IMR-90 (cell line): ENCODE measurements around the gene TECTA. TPM values are rescaled to one million over a fixed set of nuclear protein-coding genes. Genes with fewer than 3 reads are reported as not detected.

Source experiments
- ATAC-seq: fragments of 200-7000 bp; cut with Tn5 transposase; 2 replicates; pipeline ENCODE4 v1.9.1; 2020; ENCODE audit warnings: low read depth, mild to moderate bottlenecking, moderate library complexity
- BruUV-seq: library from RNA; stranded (reverse); fragments of 400-500 nt; replicated peaks from 2 replicates; lab custom pipeline; 2021; lab: Mats Ljungman, UMichigan
- CTCF ChIA-PET: fragments of 300-600 bp; formaldehyde crosslinking; extraction: SDS; loops from one replicate; lab custom pipeline; 2021; ENCODE audit warnings: antibody characterized with exemption; lab: Yijun Ruan, JAX
- POLR2A ChIA-PET: fragments of 300-600 bp; sonication (Branson Sonifier 250); formaldehyde crosslinking; loops from one replicate; lab custom pipeline; 2022; ENCODE audit warnings: antibody characterized with exemption; ENCODE audit not compliant: unreplicated experiment; lab: Charles Lee
- DNase-seq: peaks from one replicate; pipeline ENCODE4 v3.0.0; 2013
- H2AFZ ChIP-seq: replicated peaks from 2 replicates; pipeline ENCODE3; 2013; ENCODE audit warnings: low read length, mild to moderate bottlenecking; ENCODE audit not compliant: poor library complexity
- H2AK5ac ChIP-seq: 2 replicates; pipeline ENCODE4 v1.6.1; 2013; ENCODE audit warnings: low read depth, low read length, inconsistent platforms
- H2AK9ac ChIP-seq: replicated peaks from 2 replicates; pipeline ENCODE3; 2013; ENCODE audit warnings: mild to moderate bottlenecking, low read depth, low read length, moderate library complexity; ENCODE audit not compliant: poor library complexity
- H2BK120ac ChIP-seq: 2 replicates; pipeline ENCODE4 v1.6.1; 2013; ENCODE audit warnings: low read depth, low read length, inconsistent platforms
- H2BK15ac ChIP-seq: 3 replicates; pipeline ENCODE4 v1.6.1; 2013; ENCODE audit warnings: low read depth, low read length, inconsistent platforms
- H2BK20ac ChIP-seq: 2 replicates; pipeline ENCODE4 v1.6.1; 2013; ENCODE audit warnings: low read depth, mild to moderate bottlenecking, inconsistent platforms, low read length, moderate library complexity
- H2BK5ac ChIP-seq: 2 replicates; pipeline ENCODE4 v1.6.1; 2013; ENCODE audit warnings: mild to moderate bottlenecking, low read depth, low read length, inconsistent platforms; ENCODE audit not compliant: poor library complexity, severe bottlenecking
- H3K14ac ChIP-seq: replicated peaks from 2 replicates; pipeline ENCODE4 v1.6.1; 2013; ENCODE audit warnings: low read depth, low read length, inconsistent platforms
- H3K18ac ChIP-seq: 2 replicates; pipeline ENCODE4 v1.6.1; 2013; ENCODE audit warnings: low read depth, low read length, control low read depth
- H3K23ac ChIP-seq: 2 replicates; pipeline ENCODE4 v1.6.1; 2013; ENCODE audit warnings: low read depth, low read length, inconsistent platforms
- H3K27ac ChIP-seq: 2 replicates; pipeline ENCODE4 v1.5.1; 2013; ENCODE audit warnings: mild to moderate bottlenecking, control low read depth, low read length; ENCODE audit not compliant: insufficient read depth
- H3K27me3 ChIP-seq: 2 replicates; pipeline ENCODE4 v1.6.1; 2013; ENCODE audit warnings: low read length; ENCODE audit not compliant: control insufficient read depth, insufficient read depth
- H3K36me3 ChIP-seq: 2 replicates; pipeline ENCODE4 v1.6.1; 2013; ENCODE audit warnings: low read length, mixed read lengths; ENCODE audit not compliant: control insufficient read depth, insufficient read depth
- H3K4ac ChIP-seq: 2 replicates; pipeline ENCODE4 v1.6.1; 2013; ENCODE audit warnings: low read depth, low read length, inconsistent platforms
- H3K4me1 ChIP-seq: 2 replicates; pipeline ENCODE4 v1.6.1; 2013; ENCODE audit warnings: low read length, mixed read lengths; ENCODE audit not compliant: control insufficient read depth, insufficient read depth
- H3K4me2 ChIP-seq: 2 replicates; pipeline ENCODE4 v1.6.1; 2013; ENCODE audit warnings: low read depth, mild to moderate bottlenecking, control low read depth, low read length, moderate library complexity
- H3K4me3 ChIP-seq: 2 replicates; pipeline ENCODE4 v1.5.1; 2013; ENCODE audit warnings: low read depth, mild to moderate bottlenecking, control low read depth, low read length, moderate library complexity; ENCODE audit not compliant: insufficient read depth
- H3K56ac ChIP-seq: 2 replicates; pipeline ENCODE4 v1.6.1; 2013; ENCODE audit warnings: low read length, inconsistent platforms; ENCODE audit not compliant: insufficient read depth; ENCODE audit errors: extremely low read depth
- H3K79me1 ChIP-seq, 2 experiments: 2 replicates each; pipeline ENCODE4 v1.6.1; 2013; ENCODE audit warnings: low read length in 2 of 2, inconsistent platforms in 1 of 2, low read depth in 1 of 2
- H3K9ac ChIP-seq: 2 replicates; pipeline ENCODE4 v1.6.1; 2013; ENCODE audit warnings: low read depth, low read length, control low read depth
- H3K9me1 ChIP-seq: 2 replicates; pipeline ENCODE4 v1.6.1; 2013; ENCODE audit warnings: low read length, inconsistent platforms; ENCODE audit not compliant: insufficient read depth
- H3K9me3 ChIP-seq: 2 replicates; pipeline ENCODE4 v1.6.1; 2013; ENCODE audit warnings: low read length; ENCODE audit not compliant: control insufficient read depth, insufficient read depth
- H4K20me1 ChIP-seq: 2 replicates; pipeline ENCODE4 v1.6.1; 2013; ENCODE audit warnings: low read length, inconsistent platforms; ENCODE audit not compliant: insufficient read depth
- H4K5ac ChIP-seq: 2 replicates; pipeline ENCODE4 v1.6.1; 2013; ENCODE audit warnings: mild to moderate bottlenecking, low read depth, low read length, control low read depth
- H4K8ac ChIP-seq, 2 experiments: 2 replicates each; pipeline ENCODE4 v1.6.1; 2013; ENCODE audit warnings: low read depth in 2 of 2, low read length in 2 of 2, control low read depth in 1 of 2, inconsistent platforms in 1 of 2
- H4K91ac ChIP-seq: 2 replicates; pipeline ENCODE4 v1.6.1; 2013; ENCODE audit warnings: low read depth, low read length, inconsistent platforms; ENCODE audit not compliant: insufficient read depth
- BHLHE40 ChIP-seq: fragments of 150-350 bp; IDR thresholded peaks from 2 replicates; pipeline ENCODE4 v1.6.1; 2016; ENCODE audit warnings: mild to moderate bottlenecking, low read depth, low read length
- FOS ChIP-seq: fragments of 150-350 bp; IDR thresholded peaks from 2 replicates; pipeline ENCODE4 v1.6.1; 2016; ENCODE audit warnings: low read depth, low read length
- SMC3 ChIP-seq: fragments of 150-350 bp; IDR thresholded peaks from 2 replicates; pipeline ENCODE4 v1.6.1; 2016; ENCODE audit warnings: low read depth, mild to moderate bottlenecking, antibody characterized with exemption, low read length, moderate library complexity
- USF2 ChIP-seq: fragments of 150-350 bp; IDR thresholded peaks from 2 replicates; pipeline ENCODE4 v1.6.1; 2017; ENCODE audit warnings: mild to moderate bottlenecking, antibody characterized with exemption, low read length, low read depth
- WGBS, 2 experiments: methylation state at CpG; one replicate each; pipeline versions ENCODE4 v1.1.5 to v1.1.7; 2013; ENCODE audit warnings: missing lambda C conversion rate in 2 of 2; ENCODE audit not compliant: insufficient read length in 1 of 2; ENCODE audit errors: extremely low coverage in 2 of 2; 5-methylcytosine and 5-hydroxymethylcytosine counted together
- dilution Hi-C: fragments of 300-500 bp; cut with HindIII; formaldehyde crosslinking; loops from one replicate; pipeline ENCODE4 v1.14.3; 2018; ENCODE audit warnings: low sequenced_read_pairs; ENCODE audit not compliant: unreplicated experiment
- in situ Hi-C: fragments of 300-500 bp; cut with MboI; formaldehyde crosslinking; loops from 3 replicates; pipeline ENCODE4 v1.14.3; 2019; ENCODE audit warnings: low sequenced_read_pairs, inconsistent platforms, mixed read lengths
- intact Hi-C: fragments of 100-400 bp; cut with micrococcal nuclease; formaldehyde crosslinking; loops from 2 replicates; pipeline ENCODE4 v1.10.0; 2022
- polyA plus RNA-seq, 3 experiments: library from polyadenylated mRNA; depleted of rRNA; stranded (reverse); fragments of >200 nt; gene quantifications; 2 replicates each; pipeline ENCODE4 v1.2.3, GENCODE V29; 2012; ENCODE audit warnings: low replicate concordance in 1 of 3
- total RNA-seq: library from RNA; depleted of rRNA; stranded (reverse); fragments of >200 nt; gene quantifications from 2 replicates; pipeline ENCODE4 v1.2.3, GENCODE V29; 2012

Gene TECTA
- total and polyA plus RNA-seq, 2 of the 4 experiments (the other 2 are of a cell fraction): 0.17 to 0.18 TPM

GRCh38 chr11:121082219-121082618, 18.8 kb upstream of the TECTA start:
- H4K91ac ChIP-seq: no peak overlapping the region
- in situ Hi-C loops: no loop called here
- no peak overlapping the region for H3K23ac ChIP-seq
- H3K9ac ChIP-seq: no peak overlapping the region
- no CpG with 5 or more reads among the region's 1 CpG for WGBS, 2 experiments
- H2BK15ac ChIP-seq: no peak overlapping the region
- H2AK9ac ChIP-seq: no peak overlapping the region
- H3K14ac ChIP-seq: no peak overlapping the region
- H2AK5ac ChIP-seq: no peak overlapping the region
- no peaks in the 10 kb centered on the region for H3K9me3 ChIP-seq
- peaks cover 7% of the 10 kb centered on the region for H3K36me3 ChIP-seq
- no peak overlapping the region for H3K18ac ChIP-seq
- H2AFZ ChIP-seq: no peak overlapping the region
- dilution Hi-C loops: no loop called here
- no TSS peak for BruUV-seq
- H3K27ac ChIP-seq: no peak overlapping the region
- no peaks in the 10 kb centered on the region for H3K4me1 ChIP-seq
- no peak overlapping the region for H3K4ac ChIP-seq
- no peak overlapping the region for H4K8ac ChIP-seq
- no peak overlapping the region for H2BK20ac ChIP-seq
- H2BK120ac ChIP-seq: no peak overlapping the region
- peaks cover 5% of the 10 kb centered on the region; the same call in 1 of the 2 replicates for H4K20me1 ChIP-seq
- no peaks in the 10 kb centered on the region for H3K79me1 ChIP-seq
- TF ChIP-seq SMC3 (no peak), BHLHE40 (no peak), USF2 (no peak), FOS (no peak)
- H3K4me2 ChIP-seq: no peak overlapping the region
- H3K56ac ChIP-seq: no peak overlapping the region
- ATAC-seq (no peak), DNase-seq (no peak)
- H4K5ac ChIP-seq: no peak overlapping the region
- peaks cover 4% of the 10 kb centered on the region for H3K9me1 ChIP-seq
- no peak overlapping the region for H3K4me3 ChIP-seq
- ChIA-PET POLR2A (no interaction called here), CTCF (interaction anchor here (0.6 kb wide), 1 partner anchor 10 kb away, joined by 3 read pairs; no protein-coding TSS in a partner anchor)
- intact Hi-C loops: no loop called here
- no peaks in the 10 kb centered on the region for H3K27me3 ChIP-seq
- H2BK5ac ChIP-seq: no peak overlapping the region
